Keratinocyte (primary cell): ENCODE results near the gene TDP1. TPM values are rescaled to one million over a fixed set of nuclear protein-coding genes. Genes with fewer than 3 reads are reported as not detected.

Source experiments
- DNase-seq: peaks from one replicate; pipeline ENCODE4 v3.0.0-alpha.2; 2011; ENCODE audit warnings: low read depth, missing footprints, low spot score
- FAIRE-seq: peaks from 2 replicates; lab custom pipeline; 2011; peaks lifted over from hg19 to GRCh38; lab: Jason Lieb, UNC
- H2AFZ ChIP-seq: 2 replicates; pipeline ENCODE4 v1.6.0; 2012; ENCODE audit warnings: low read length, control low read depth, inconsistent platforms; ENCODE audit not compliant: control insufficient read depth
- H3K27ac ChIP-seq: 2 replicates; pipeline ENCODE4 v1.5.1; 2011; ENCODE audit warnings: low read length; ENCODE audit not compliant: control insufficient read depth, insufficient read depth
- H3K27me3 ChIP-seq: 3 replicates; pipeline ENCODE4 v1.6.0; 2011; ENCODE audit warnings: low read length; ENCODE audit not compliant: control insufficient read depth, insufficient read depth; ENCODE audit errors: extremely low read depth
- H3K36me3 ChIP-seq, 2 experiments: 2 replicates in 1 of 2; 3 replicates in 1 of 2; pipeline ENCODE4 v1.5.1; 2011; ENCODE audit warnings: low read length in 2 of 2, mild to moderate bottlenecking in 1 of 2; ENCODE audit not compliant: control insufficient read depth in 2 of 2, insufficient read depth in 2 of 2; ENCODE audit errors: extremely low read depth in 1 of 2
- H3K4me1 ChIP-seq: 3 replicates; pipeline ENCODE4 v1.5.1; 2011; ENCODE audit warnings: low read length; ENCODE audit not compliant: control insufficient read depth, insufficient read depth; ENCODE audit errors: extremely low read depth
- H3K4me2 ChIP-seq: 3 replicates; pipeline ENCODE4 v1.6.0; 2011; ENCODE audit warnings: low read depth, low read length; ENCODE audit not compliant: control insufficient read depth, insufficient read depth; ENCODE audit errors: extremely low read depth
- H3K4me3 ChIP-seq, 3 experiments: fragments of 200-600 bp in 1 of 3; sonication (generic) in 1 of 3; 2 replicates in 2 of 3; 3 replicates in 1 of 3; pipeline ENCODE4 v1.5.1; 2011 to 2016; ENCODE audit warnings: low read length in 3 of 3, mild to moderate bottlenecking in 3 of 3, control low read depth in 2 of 3, inconsistent platforms in 1 of 3, low read depth in 1 of 3, mixed read lengths in 1 of 3, mixed run types in 1 of 3, moderate library complexity in 1 of 3; ENCODE audit not compliant: control insufficient read depth in 2 of 3, insufficient read depth in 2 of 3; ENCODE audit errors: extremely low read depth in 1 of 3
- H3K79me2 ChIP-seq: 2 replicates; pipeline ENCODE4 v1.6.0; 2012; ENCODE audit warnings: low read length; ENCODE audit not compliant: control insufficient read depth, insufficient read depth
- H3K9ac ChIP-seq: 3 replicates; pipeline ENCODE4 v1.6.0; 2011; ENCODE audit warnings: low read length; ENCODE audit not compliant: control insufficient read depth, insufficient read depth; ENCODE audit errors: extremely low read depth
- H3K9me1 ChIP-seq: 3 replicates; pipeline ENCODE4 v1.6.0; 2011; ENCODE audit warnings: low read length; ENCODE audit not compliant: control insufficient read depth, insufficient read depth; ENCODE audit errors: extremely low read depth
- H3K9me3 ChIP-seq: 2 replicates; pipeline ENCODE4 v1.5.1; 2012; ENCODE audit warnings: low read depth, low read length; ENCODE audit not compliant: control insufficient read depth
- H4K20me1 ChIP-seq: 3 replicates; pipeline ENCODE4 v1.6.0; 2011; ENCODE audit warnings: low read length; ENCODE audit not compliant: control insufficient read depth, insufficient read depth; ENCODE audit errors: extremely low read depth
- EZH2 ChIP-seq: IDR thresholded peaks from one replicate; pipeline ENCODE4 v1.6.1; 2012; ENCODE audit warnings: inconsistent platforms, mild to moderate bottlenecking, low read length, moderate library complexity
- dilution Hi-C: fragments of 300-500 bp; cut with MboI; formaldehyde crosslinking; loops from one replicate; pipeline ENCODE4 v1.7.0; 2020; ENCODE audit warnings: low sequenced_read_pairs; ENCODE audit not compliant: extremely low pct_ligation_motif_present
- polyA plus RNA-seq, 5 experiments: library from polyadenylated mRNA; depleted of rRNA in 3 of 5; stranded (reverse) in 3 of 5; stranded (forward) in 1 of 5; unstranded in 1 of 5; fragments of >200 nt; gene quantifications; 1 replicate in 1 of 5; 2 replicates in 3 of 5; 3 replicates in 1 of 5; pipeline versions ENCODE4 v1.2.1 to v1.2.3, GENCODE V29; 2011 to 2012; ENCODE audit warnings: missing spikeins in 2 of 5, low read depth in 1 of 5, low replicate concordance in 1 of 5
- TF ChIP-seq, protein P1 (sequence below), 3 experiments: IDR thresholded peaks in 1 of 3; conservative IDR thresholded peaks in 1 of 3; optimal IDR thresholded peaks in 1 of 3; 2 replicates in 2 of 3; 3 replicates in 1 of 3; pipeline versions ENCODE3 to v1.5.1; 2011; ENCODE audit warnings: low read length in 3 of 3, mild to moderate bottlenecking in 3 of 3, moderate library complexity in 2 of 3, control low read depth in 1 of 3, inconsistent platforms in 1 of 3; ENCODE audit not compliant: insufficient read depth in 2 of 3; ENCODE audit errors: extremely low read depth in 1 of 3

Gene TDP1
- polyA plus RNA-seq, 1 donor (not counting 4 experiments of a cell fraction or from before 2014, with no cell fraction given): 24.9 TPM

DNA sequence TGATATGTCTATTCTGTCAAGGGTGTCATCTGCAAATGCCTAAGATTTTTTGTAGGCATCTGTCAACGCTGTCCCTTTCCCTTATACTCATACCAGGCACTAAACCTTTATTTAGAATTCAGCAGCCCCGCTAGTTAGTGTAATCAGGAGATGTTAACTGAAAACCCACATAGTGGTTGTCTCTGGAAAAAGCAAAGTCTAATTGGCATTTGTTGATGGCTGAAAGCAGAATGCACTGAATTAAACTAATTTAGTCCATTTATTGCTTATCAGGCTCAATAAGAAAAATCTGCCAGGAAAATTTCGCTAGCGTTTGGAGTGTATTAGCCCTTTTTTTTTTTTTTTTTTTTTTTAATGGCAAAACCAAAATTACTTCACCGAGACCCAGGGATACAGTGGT, 34.5 kb downstream of the TDP1 start:
- no peaks in the 10 kb centered on the region for H3K4me1 ChIP-seq
- H3K4me3 ChIP-seq: no peak overlapping the region
- DNase-seq: no peak
- H4K20me1 ChIP-seq: no peaks in the 10 kb centered on the region
- FAIRE-seq: no peak
- no peaks in the 10 kb centered on the region for H3K9me1 ChIP-seq
- no peak overlapping the region for H2AFZ ChIP-seq
- H3K79me2 ChIP-seq: no peaks in the 10 kb centered on the region
- no peak overlapping the region for H3K4me2 ChIP-seq
- H3K36me3 ChIP-seq: peaks cover 5 to 11% of the 10 kb centered on the region in 2 experiments
- TF ChIP-seq EZH2: no peak
- TF ChIP-seq, protein P1, sequence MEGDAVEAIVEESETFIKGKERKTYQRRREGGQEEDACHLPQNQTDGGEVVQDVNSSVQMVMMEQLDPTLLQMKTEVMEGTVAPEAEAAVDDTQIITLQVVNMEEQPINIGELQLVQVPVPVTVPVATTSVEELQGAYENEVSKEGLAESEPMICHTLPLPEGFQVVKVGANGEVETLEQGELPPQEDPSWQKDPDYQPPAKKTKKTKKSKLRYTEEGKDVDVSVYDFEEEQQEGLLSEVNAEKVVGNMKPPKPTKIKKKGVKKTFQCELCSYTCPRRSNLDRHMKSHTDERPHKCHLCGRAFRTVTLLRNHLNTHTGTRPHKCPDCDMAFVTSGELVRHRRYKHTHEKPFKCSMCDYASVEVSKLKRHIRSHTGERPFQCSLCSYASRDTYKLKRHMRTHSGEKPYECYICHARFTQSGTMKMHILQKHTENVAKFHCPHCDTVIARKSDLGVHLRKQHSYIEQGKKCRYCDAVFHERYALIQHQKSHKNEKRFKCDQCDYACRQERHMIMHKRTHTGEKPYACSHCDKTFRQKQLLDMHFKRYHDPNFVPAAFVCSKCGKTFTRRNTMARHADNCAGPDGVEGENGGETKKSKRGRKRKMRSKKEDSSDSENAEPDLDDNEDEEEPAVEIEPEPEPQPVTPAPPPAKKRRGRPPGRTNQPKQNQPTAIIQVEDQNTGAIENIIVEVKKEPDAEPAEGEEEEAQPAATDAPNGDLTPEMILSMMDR (optimal IDR thresholded peaks at IDR 0.05 in 1 of 3, IDR thresholded peaks at IDR 0.05 in 1 of 3, conservative IDR thresholded peaks at IDR 0.05 in 1 of 3; ENCODE audit: extremely low read depth in 1 of 3, insufficient read depth in 2 of 3, low read length in 3 of 3): no peak
- no peaks in the 10 kb centered on the region for H3K9me3 ChIP-seq
- H3K27ac ChIP-seq: no peak overlapping the region
- dilution Hi-C loops: no loop called here
- H3K9ac ChIP-seq: no peak overlapping the region
- H3K27me3 ChIP-seq: no peaks in the 10 kb centered on the region

DNA sequence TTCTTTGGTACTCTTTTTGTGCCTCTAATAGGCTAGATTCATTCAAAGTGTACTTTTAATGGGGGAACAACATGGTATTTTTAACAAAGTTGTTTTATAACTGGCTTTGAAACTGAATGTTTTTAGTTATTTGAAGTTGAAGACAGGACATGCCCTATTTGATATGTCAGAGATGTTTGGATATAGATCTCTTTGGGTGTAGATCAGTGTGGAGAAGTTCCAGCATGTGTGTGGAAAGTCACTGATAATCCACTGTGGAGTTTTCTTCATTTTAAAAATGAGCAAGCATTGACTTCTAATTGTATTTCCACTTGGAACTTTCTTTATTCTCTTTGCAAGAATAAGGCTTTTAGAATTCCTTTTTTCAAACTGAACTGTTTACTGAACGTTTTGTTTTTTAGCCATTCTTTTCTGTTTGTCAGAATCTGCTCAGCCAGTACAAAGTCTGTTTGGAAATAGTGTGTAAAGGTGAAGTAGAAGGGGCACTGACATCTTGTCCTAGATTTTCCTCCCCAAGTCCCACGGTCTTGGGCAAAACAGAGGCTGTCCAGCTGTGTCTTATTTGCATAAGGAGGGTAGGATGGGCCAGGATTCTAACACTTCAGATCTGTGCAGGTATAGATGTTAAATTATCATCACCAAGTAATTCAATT, 35.0 kb downstream of the TDP1 start:
- Histone ChIP-seq H3K27ac (no peak overlapping the region), H3K9me1 (no peaks in the 10 kb centered on the region), H3K4me1 (no peaks in the 10 kb centered on the region), H2AFZ (no peak overlapping the region), H3K9ac (no peak overlapping the region), H3K4me3 (no peak overlapping the region), H3K27me3 (no peaks in the 10 kb centered on the region), H3K9me3 (no peaks in the 10 kb centered on the region), H3K4me2 (no peak overlapping the region), H4K20me1 (no peaks in the 10 kb centered on the region), H3K79me2 (no peaks in the 10 kb centered on the region), H3K36me3 (peaks cover 5 to 11% of the 10 kb centered on the region in 2 experiments)
- DNase-seq (no peak), FAIRE-seq (no peak)
- TF ChIP-seq, protein P1 (optimal IDR thresholded peaks at IDR 0.05 in 1 of 3, IDR thresholded peaks at IDR 0.05 in 1 of 3, conservative IDR thresholded peaks at IDR 0.05 in 1 of 3; ENCODE audit: extremely low read depth in 1 of 3, insufficient read depth in 2 of 3, low read length in 3 of 3): no peak
- dilution Hi-C loops: no loop called here
